Bronchial epithelial cell (primary cell): ENCODE data around the gene TEPSIN. TPM values are rescaled to one million over a fixed set of nuclear protein-coding genes. Genes with fewer than 3 reads are reported as not detected.

Source experiments
- DNase-seq: peaks from one replicate; pipeline ENCODE4 v3.0.0-alpha.2; 2010; ENCODE audit warnings: low read depth
- FAIRE-seq: peaks from 2 replicates; lab custom pipeline; 2011; peaks lifted over from hg19 to GRCh38; lab: Jason Lieb, UNC
- H3K27me3 ChIP-seq: 2 replicates; pipeline ENCODE4 v1.5.1; 2011; ENCODE audit warnings: low read length; ENCODE audit not compliant: control insufficient read depth, insufficient read depth
- H3K36me3 ChIP-seq: 2 replicates; pipeline ENCODE4 v1.5.1; 2011; ENCODE audit warnings: low read length; ENCODE audit not compliant: control insufficient read depth, insufficient read depth
- H3K4me3 ChIP-seq: 2 replicates; pipeline ENCODE4 v1.5.1; 2011; ENCODE audit warnings: mild to moderate bottlenecking, low read depth, low read length, control low read depth
- total RNA-seq: library from RNA; depleted of rRNA; stranded (reverse); fragments of >200 nt; gene quantifications from 2 replicates; pipeline ENCODE4 v1.2.1, GENCODE V29; 2014
- TF ChIP-seq, protein P1 (sequence below): IDR thresholded peaks from 2 replicates; pipeline ENCODE4 v1.5.1; 2011; ENCODE audit warnings: mild to moderate bottlenecking, moderate library complexity, low read length, control low read depth, inconsistent platforms; ENCODE audit not compliant: insufficient read depth, severe bottlenecking

The TEPSIN gene
- total RNA-seq, 1 donor from 2014 or later, result 5.8 TPM

DNA sequence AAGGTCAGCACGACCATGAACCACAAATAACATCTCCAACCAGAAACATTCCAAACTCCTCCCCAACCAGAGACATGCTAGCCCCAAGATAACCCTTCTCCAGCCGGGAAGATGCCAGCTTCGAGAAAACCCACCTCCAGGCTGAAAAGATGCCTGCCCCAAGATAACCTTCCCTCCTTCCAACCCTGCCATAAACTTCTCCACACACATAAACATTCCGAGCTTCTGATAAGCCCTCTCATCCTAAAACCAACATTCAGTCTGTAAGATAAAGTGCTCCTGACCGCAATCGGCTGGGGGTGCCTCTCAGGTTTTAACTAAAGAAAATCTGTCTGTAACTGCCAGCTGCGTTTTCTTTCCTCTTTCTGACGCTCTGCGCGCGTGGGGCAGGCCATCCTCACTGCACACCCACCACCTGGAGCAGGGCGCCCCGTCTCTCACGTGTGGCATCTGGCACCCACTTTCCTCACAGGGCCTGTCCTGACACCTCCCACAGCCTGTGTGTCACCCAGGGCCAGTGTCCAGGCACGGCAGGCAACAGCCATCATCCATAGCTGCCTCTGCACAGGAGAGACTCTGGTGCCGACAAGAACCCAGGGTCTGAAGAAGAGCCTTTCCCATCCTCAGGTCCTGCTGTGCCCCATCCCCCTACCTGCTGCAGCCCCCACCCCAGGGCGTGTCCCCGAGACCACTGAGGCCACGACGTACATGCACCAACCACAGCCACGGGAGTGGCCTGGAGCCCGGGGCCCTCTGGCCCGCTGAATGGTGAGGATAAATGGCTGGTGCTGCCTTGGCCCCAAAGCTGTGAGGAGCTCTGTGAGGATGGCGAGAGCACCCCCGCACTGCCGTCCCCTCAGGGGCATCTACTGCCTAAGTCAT is 3.7 kb downstream of the TEPSIN start:
- DNase-seq (no peak), FAIRE-seq (no peak)
- Histone ChIP-seq H3K27me3 (no peaks in the 10 kb centered on the region), H3K4me3 (no peak overlapping the region), H3K36me3 (peaks cover 20% of the 10 kb centered on the region)
- TF ChIP-seq, protein P1, sequence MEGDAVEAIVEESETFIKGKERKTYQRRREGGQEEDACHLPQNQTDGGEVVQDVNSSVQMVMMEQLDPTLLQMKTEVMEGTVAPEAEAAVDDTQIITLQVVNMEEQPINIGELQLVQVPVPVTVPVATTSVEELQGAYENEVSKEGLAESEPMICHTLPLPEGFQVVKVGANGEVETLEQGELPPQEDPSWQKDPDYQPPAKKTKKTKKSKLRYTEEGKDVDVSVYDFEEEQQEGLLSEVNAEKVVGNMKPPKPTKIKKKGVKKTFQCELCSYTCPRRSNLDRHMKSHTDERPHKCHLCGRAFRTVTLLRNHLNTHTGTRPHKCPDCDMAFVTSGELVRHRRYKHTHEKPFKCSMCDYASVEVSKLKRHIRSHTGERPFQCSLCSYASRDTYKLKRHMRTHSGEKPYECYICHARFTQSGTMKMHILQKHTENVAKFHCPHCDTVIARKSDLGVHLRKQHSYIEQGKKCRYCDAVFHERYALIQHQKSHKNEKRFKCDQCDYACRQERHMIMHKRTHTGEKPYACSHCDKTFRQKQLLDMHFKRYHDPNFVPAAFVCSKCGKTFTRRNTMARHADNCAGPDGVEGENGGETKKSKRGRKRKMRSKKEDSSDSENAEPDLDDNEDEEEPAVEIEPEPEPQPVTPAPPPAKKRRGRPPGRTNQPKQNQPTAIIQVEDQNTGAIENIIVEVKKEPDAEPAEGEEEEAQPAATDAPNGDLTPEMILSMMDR, result no peak

DNA sequence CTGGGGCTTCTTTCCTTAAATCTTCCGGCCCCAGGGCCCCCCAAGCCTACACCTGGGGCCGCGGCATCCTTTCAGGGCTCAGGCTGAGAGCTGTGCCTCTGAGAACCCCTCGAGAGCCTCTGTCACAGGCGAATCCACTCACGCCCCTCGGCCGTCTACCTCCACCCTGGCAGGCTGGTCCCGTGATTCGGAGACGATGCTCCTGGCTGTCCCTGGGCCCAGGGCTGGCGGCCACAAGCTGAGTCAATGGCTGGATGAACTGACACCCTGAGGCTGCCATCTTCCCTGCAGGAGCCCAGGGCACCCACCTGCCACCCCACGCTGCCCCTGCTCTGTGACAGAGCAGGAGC is 4.4 kb downstream of the TEPSIN start:
- H3K36me3 ChIP-seq, result peaks cover 20% of the 10 kb centered on the region

DNA sequence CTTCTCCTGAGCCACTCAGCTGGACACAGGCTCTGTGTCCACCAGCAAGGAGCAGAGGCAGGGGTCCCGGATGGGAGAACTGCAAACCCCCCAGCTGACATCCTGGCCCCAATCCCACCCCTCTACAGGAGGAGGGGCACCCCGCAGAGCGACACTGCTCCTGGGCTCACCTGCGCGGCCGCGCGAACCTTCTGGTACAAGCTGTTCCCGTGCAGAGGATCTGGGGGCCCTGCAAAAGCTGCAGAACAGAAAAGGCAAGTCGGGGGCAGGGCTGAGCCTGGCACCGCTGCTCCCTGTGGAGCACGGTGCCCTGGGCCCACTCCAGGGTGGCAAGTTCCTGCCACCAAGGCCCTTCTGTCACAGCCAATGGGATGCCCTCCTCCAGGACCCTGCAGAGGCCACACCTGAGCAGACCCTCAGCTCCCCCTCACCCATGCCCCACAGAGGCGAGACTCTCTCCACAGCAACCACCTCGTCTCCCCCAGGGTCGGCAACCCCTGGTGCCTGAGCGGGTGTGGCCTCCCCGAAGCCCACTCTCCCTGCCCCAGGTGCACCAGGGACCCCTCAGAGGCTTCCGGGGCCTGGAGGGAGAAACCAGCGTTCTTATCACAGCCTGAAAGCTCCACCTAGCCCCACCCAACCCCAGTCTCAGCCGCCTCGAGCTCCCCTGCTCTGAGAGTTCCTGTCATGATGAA is 4.9 kb downstream of the TEPSIN start:
- FAIRE-seq, result no peak
- DNase-seq, result no peak
- Histone ChIP-seq H3K36me3 (peaks cover 20% of the 10 kb centered on the region), H3K27me3 (no peaks in the 10 kb centered on the region), H3K4me3 (no peak overlapping the region)
- TF ChIP-seq, protein P1, result no peak

More for the DNA sequence above, 4.4 kb downstream of the TEPSIN start:
- TF ChIP-seq, protein P1, result no peak
- Histone ChIP-seq H3K27me3 (no peaks in the 10 kb centered on the region), H3K4me3 (no peak overlapping the region)
- DNase-seq (no peak), FAIRE-seq (no peak)

DNA sequence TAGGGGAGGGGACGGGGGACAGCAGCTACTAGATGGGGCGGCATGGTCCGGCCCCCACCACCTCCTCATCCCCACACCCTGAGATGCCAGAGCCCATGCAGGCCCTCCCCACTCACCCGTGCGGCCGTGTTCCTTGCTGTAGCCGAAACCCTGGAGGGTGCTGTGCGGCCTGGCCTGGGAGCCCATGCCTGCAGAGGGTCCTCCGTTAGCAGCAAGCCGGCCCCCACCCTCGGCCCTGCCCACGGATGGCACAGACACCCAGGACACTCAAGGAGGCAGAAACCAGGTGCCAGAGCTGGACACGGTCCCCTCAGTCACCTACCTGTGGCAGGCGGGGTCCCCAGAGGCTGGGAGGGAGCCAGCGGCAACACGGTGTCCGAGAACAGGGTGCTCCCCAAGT is 5.5 kb downstream of the TEPSIN start:
- TF ChIP-seq, protein P1, result no peak
- FAIRE-seq (no peak), DNase-seq (no peak)
- H3K4me3 ChIP-seq, result no peak overlapping the region
- no peaks in the 10 kb centered on the region for H3K27me3 ChIP-seq
- H3K36me3 ChIP-seq, result peaks cover 20% of the 10 kb centered on the region

DNA sequence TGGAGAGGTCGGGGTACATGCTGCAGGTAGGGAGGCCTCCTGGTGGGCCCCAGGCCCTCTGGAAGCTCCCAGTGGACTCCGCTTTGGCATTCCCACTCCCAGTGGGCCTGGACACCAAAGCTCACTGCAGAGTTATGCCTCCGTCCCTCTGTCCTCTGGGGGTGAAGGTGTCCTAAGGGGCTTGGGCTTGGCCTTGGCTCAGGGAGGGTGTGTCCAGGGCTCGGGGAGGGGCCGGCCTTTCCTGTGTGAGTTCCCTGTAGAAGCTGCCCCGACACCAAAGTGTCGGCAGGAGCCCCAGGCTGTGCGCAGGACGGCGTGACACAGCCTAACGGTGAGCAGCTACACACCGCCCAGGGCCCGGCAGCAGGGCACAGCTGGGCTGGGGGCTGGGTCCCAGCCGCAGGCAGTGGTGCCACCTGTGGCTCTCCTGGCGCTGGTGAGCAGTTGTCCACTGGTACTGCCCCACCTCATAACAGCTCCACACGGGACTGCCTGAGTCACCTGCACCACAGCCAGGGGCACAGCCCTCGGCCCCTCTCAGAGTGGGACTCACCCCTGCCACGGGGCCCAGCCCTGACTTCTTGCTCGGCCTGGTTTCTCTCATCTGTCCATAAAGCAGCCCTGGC is 6.1 kb downstream of the TEPSIN start:
- DNase-seq (no peak), FAIRE-seq (no peak)
- TF ChIP-seq, protein P1, result no peak
- no peaks in the 10 kb centered on the region for H3K27me3 ChIP-seq
- no peak overlapping the region for H3K4me3 ChIP-seq
- H3K36me3 ChIP-seq, result peaks cover 20% of the 10 kb centered on the region
